ENCODE measurements around the gene MPHOSPH9.

DNA sequence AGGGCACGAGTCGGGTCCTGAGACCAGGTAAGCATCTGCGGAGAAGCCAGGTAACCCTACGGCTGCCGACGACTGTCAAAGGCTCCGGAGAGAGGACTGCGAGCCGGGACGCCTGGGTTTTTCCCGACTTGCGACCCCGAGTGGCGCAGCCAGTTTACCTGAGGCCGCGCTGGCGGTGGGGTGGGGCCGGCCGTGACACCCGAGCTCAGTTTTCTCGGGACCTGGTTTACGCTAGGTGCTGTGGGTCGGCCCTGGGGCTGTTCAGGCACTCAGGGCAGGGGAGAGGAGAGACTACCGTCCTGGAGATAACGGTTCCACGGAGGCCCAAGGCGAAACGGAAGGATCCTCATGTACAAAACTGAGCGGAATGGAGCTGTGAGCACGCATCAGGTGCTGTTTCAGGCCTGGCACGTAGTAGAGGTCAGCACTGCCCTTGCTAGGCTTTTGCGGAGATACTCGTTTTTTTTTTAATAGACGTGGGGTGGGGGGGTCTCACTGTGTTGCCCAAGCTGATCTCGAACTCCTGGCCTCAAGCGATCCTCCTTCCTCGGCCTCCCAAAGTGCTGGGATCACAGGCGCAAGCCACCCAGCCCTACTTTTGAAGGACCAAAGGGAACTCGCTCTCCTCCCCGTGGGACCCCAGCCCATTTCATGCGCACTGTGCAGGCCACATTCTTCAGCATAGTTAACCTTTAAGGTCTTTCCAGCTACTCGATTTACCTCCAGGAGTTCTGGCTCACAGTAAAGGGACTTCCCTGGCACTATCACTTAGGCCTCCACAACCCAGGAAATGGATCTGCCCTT is 766 bp upstream of the MPHOSPH9 start:
- no peak for TF ChIP-seq EZH2 (IDR thresholded peaks at IDR 0.05)
- TF ChIP-seq, protein P1, sequence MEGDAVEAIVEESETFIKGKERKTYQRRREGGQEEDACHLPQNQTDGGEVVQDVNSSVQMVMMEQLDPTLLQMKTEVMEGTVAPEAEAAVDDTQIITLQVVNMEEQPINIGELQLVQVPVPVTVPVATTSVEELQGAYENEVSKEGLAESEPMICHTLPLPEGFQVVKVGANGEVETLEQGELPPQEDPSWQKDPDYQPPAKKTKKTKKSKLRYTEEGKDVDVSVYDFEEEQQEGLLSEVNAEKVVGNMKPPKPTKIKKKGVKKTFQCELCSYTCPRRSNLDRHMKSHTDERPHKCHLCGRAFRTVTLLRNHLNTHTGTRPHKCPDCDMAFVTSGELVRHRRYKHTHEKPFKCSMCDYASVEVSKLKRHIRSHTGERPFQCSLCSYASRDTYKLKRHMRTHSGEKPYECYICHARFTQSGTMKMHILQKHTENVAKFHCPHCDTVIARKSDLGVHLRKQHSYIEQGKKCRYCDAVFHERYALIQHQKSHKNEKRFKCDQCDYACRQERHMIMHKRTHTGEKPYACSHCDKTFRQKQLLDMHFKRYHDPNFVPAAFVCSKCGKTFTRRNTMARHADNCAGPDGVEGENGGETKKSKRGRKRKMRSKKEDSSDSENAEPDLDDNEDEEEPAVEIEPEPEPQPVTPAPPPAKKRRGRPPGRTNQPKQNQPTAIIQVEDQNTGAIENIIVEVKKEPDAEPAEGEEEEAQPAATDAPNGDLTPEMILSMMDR (IDR thresholded peaks at IDR 0.05) = no peak
- no peak for TF ChIP-seq EZH2phosphoT487 (IDR thresholded peaks at IDR 0.05)

Measured in neural progenitor cell (in vitro differentiated cells).